ENCODE data around the gene KRTAP10-4.
"Not testable (repeated sequence)": the region's sequence is repeated elsewhere in the genome, so short reads cannot be mapped to it uniquely, and the experiment has no call there.

The KRTAP10-4 gene

DNA sequence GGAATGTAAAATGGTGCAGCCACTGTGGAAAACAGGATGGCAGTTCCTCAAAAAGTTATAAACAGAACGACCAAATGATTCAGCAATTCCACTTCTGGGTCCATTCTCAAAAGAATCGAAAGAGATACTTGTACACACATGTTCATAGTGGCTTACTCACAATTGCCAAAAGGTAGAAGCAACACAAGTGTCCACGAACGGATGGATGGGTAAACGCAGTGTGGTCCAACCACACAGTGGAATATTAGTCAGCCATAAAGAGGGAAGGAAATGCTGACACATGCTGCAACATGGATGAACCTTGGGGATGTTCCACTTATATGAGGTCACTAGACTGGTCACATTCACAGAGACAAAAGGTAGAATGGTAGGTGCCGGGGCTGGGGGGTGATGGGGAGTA, 38.8 kb upstream of the KRTAP10-4 start:
- DNase-seq (ENCODE audit: low spot score), result no peak

DNA sequence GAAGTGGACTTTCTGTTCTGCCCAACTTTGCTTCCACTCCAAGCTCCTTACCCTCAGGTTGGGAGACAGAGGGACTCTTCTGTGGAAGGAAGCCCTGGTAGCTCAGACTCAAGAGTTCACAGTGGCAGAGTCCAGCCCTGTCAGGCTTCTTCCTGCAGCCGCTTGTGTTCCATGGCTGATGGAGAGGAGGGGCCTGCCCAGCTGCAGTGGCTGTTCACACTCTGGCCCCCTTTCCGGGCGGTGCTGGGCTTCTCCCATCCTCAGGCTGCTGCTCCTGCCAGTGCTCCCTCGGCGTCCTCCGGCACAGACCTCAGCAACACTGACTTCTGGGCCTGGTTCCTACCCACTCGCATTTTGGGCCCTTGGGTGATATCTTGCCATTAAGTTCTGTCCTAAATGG, 37.6 kb upstream of the KRTAP10-4 start:
- no peak for DNase-seq (ENCODE audit: low spot score)

DNA sequence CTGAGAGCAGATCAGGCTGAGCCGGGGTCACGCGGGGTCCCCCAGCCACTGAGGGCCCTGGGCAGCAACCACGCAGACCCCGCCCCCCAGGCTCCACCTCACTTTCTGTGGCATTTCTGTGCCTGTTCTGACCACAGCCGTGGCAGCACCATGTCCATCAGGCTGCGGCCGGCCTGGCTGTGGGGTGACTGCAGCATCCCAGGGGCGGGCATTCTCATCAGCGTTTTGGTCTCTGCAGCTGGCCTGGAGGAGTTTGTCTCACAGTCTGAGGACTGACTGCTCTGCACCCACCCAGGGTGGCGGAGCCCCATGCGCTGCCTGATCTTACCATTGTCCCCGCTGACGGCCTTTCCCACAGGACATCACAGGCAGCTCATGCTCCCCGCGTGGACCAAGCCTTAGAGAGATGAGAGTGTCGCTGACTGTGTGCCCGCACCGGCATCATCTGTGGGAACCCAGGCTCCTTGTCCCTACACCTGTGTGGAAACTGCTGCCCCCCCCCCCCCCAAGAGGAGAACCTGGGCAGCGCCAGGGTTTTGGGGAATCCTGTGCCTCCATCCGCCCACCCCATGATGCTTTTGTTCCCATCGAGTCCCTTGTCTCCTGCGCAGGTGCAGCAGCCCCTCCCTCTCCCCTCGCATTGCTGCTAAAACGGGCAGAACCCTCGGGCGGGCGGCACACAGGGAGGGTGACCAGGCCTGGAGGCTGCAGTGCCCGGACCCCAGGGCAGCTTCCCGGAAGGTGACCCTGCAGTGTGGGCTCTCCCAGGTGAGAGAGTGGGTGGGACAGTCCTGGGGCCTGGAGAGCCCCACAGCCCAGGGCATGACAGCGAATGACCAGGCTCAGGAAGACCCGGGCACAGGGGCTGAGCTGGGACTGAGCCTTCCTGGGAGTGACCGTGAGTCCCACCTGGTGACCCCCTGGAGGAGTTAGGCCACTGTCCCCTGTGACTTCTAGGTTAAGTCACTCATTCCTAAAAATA, 35.3 kb upstream of the KRTAP10-4 start:
- no peak for DNase-seq (ENCODE audit: low spot score)

DNA sequence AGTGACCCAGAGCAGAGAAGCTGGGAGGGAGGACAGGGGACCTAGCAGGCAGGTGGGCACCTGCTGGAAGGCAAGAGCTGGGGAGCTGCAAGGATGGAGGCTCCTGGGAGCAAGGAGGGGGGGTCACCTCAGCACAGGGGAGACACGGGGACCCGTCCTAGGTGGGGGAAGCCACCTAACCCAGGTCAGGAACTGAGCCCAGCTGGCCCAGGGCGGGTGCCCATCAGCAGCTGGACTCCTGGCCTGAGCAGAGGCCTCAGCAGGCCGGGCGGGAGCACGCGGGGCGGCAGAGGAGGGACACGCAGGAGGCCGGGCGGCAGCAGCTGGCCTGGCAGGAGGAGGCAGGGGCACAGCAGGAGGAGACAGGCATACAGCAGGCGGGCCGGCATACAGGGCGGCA, 34.5 kb upstream of the KRTAP10-4 start:
- no peak for DNase-seq (ENCODE audit: low spot score)

DNA sequence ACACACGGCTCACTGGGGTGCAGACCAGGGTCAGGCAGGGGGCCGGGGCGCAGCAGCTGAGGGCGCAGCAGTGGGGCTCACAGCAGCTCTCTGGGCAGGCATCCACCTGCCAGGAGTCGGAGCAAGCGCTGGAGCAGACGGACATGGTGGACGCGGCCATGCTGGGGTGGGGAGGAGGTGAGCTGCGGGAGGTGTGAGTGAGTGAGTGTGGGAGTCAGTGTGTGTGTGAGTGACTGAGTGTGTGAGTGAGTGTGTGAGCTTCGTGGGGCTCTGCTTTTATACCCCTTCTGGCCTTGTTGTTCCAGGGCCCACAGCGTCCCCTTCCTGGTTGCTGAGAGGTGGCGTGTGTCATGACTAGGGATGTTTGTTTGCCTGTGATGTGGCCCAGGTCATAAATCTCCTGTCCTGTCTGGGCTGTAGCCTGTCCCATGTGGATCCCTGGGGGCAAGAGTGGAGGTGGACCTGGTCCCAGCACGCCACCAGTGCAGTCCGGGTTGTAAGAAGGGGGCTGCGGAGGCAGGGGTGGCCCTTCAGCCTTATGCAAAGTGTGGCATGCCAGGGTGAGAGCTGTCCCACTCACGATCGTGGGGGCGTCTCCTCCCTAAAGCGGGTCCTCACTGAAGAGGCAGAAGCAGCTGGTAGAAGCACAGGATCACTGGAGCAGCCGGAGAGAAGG, 33.4 kb upstream of the KRTAP10-4 start, which contains the start of gene KRTAP10-1:
KRTAP10-1 (minus strand) TSS at position 205 of the 676 bp plus-strand sequence; CDS start at position 160, 45 bp downstream.
- DNase-seq (ENCODE audit: low spot score), result no peak

DNA sequence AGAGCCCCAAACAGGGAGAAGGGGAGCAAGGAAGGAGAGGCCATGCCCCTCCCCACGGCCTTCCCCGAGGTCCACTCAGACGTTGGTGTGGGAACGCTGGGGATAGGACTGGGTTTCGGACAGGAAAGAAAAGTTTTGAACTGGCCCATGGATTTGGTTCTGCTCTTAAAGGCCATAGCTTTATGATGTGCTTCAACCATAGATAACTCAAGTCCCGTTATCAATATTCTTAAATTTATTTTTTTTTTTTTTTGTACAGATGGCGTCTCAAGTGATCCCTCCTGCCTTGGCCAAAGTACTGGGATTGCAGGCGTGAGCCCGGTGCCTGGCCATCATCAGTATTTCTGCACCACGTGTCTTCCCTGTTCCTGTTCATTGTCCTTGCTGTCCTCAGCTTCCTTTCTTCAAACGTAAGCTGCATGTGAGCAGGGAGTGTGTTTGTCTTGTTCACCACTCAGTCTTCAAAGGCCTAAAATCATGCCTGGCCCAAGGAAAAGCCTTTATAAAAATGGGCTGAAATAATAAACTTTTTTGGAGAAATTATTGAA, 32.7 kb upstream of the KRTAP10-4 start:
- no peak for DNase-seq (ENCODE audit: low spot score)

DNA sequence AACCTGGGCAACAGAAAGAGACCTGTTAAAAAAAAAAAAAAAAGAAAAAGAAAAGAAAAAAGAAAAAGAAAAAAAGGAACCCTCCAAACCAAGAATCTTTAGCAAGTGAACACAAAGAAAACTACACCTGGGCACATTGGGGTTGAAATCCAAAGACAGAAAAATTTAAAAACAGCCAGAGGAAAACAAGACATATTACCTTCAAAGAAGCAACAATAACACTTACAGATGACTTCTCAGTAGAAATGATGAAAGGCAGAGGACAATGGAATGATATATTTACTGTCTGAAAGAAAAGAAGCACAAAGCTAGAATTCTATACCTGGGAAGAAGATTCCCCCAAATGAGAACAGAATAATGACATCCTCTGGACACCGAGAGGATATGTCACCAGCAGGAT, 30.8 kb upstream of the KRTAP10-4 start:
- DNase-seq (ENCODE audit: low spot score), result no peak

DNA sequence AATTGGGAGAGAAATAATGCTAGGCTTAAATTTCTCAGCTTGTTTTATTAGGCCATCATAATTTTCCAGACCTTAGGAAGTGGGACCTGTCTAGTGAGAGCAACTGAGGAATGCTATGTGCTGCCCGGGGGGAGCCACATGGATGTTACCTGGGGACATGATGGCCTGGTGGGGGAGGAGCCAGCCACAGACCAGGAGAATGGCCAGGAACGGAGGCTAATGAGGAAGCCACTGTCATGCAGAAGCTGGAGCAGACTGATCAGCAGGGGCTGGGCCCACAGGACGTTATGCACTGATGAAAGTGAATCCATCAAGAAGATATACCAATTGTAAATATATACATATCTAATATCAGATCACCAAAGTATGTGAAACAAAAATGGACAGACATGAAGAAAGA, 29.0 kb upstream of the KRTAP10-4 start:
- DNase-seq (ENCODE audit: low spot score), result no peak

DNA sequence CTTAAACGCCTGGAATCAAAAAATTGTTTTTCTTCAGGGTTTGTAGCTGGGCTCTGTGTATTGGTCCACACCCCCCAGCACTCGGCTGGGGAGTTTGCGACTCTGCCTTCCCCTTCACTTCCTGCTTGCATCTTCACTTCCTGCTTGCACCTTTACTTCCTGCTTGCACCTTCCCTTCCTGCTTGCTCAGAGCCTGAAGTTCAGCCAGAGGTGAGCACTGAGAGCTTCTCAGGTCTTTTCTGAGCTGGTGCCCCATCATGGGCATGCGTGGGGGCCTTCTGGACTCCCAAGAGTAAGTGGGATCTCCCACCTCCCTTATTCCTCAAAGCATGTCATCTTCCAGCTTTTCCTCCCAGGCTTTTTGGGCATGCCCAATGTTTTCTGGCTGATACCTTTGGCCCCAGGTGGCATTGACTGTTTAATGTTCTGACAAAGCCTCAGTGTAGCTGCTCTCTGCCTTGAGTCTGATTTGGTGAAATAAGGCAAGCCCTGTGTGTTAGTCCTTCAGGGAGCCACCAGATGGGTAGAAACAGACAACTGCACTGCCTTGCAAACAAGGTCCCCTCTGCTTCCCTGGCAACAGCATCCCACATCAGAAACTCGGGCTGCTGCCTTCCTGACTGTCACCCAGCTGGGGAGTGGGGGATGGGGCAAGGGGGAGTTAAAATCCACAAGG, 25.7 kb upstream of the KRTAP10-4 start:
- DNase-seq (ENCODE audit: low spot score), result no peak

DNA sequence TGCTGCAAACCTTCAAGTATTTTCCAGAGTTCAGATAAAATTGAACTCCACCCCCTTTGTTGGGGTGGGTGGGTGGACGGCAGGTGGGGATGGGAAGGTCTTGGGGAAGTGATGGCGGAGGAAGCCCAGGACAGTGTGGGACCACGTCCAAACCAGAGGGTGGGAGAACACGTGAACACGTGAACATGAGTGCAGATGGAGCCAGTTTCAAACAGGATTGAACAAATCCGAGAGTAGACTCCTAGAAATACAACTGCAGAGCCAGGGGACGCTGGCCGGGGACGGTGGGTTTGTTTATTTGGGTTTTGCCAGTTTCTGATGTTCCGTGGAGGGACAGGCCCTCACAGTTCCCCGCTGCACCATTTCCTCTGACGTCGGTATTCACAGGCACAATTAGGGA, 25.1 kb upstream of the KRTAP10-4 start:
- DNase-seq (ENCODE audit: low spot score), result no peak

DNA sequence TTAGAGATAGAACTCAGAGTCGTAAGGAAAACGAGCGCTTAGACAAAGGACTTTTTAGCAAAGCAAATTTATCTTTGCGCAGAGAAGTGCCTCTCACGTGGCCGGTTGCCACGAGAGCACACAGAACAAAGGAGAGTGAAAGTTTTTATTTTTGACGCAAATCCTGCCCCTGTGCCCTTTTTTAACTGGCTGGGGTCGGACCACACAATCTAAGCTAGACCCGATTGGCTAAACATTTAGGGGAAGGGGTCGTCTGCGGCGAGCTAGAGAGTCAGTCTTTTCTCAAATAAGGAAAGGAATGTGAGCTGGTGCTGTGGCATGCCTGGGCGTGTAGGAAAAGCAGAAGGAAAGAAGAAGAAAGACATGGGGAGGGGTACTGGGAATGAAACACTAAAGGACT, 24.6 kb upstream of the KRTAP10-4 start:
- DNase-seq (ENCODE audit: low spot score), result no peak

DNA sequence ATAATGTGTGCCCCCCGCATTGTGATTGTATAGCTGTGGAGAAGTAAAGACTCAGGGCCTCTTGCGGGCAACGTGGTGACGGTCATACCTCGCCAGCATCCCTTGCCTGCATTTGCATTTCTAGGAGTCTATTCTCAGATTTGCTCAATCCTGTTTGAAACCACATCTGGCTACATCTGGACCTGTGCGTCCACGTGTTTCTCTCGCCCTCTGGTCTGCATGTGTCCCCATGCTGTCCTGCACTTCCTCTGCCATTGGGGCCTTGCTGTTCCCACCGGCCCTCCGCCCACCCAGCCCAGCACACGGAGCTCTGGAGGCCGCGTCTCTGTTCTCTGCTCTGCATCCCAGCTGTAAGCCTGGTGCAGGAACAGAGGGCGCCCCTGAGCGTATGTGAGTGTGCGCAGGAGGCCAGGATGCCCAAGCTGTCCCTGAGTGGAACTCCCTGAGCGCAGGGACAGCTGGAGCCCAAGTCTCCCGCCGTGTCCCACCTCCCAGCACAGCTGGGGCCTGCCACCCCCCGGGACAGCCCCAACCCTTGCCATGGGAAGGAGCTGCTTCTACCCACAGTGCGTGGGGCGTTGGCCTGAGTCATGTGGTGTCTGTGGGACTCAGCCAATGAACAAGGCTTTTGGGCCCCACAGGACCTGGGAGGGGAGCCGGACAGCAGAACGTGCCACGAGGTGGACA, 23.9 kb upstream of the KRTAP10-4 start:
- no peak for DNase-seq (ENCODE audit: low spot score)

DNA sequence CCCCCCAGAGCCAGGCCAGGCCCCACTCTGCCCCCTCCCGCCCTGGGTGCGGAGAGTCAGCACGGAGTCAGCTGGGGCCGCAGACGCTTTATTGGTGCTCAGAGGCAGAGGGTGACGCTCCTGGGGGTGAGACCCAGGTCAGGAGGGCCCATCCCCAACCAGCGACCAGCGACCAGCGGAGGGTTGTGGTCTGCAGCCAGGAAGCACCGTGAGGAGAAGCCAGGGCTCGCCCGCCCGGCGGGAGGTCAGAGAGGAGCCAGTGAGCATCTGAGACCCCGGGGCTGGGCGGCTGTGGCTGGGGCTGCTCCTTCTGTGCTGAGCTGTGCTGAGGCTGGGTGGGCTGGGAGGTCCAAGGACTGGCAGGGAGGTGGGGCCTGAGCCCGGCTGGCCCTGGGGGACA, 23.2 kb upstream of the KRTAP10-4 start:
- DNase-seq (ENCODE audit: low spot score), result not testable (repeated sequence)

DNA sequence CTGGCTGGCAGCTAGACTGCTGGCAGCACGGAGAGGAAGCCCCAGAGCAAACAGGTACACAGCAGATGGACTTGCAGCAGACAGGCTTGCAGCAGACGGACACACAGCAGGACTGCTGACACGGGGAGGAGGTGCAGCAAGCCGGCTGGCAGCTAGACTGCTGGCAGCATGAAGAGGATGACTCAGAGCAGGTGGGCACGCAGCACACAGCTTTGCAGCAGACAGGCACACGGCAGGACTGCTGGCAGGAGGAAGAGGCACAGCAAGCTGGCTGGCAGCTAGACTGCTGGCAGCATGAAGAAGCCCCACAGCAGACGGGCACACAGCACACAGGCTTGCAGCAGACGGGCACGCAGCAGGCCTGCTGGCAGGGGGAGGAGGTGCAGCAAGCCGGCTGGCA, 22.7 kb upstream of the KRTAP10-4 start:
- DNase-seq (ENCODE audit: low spot score), result no peak

DNA sequence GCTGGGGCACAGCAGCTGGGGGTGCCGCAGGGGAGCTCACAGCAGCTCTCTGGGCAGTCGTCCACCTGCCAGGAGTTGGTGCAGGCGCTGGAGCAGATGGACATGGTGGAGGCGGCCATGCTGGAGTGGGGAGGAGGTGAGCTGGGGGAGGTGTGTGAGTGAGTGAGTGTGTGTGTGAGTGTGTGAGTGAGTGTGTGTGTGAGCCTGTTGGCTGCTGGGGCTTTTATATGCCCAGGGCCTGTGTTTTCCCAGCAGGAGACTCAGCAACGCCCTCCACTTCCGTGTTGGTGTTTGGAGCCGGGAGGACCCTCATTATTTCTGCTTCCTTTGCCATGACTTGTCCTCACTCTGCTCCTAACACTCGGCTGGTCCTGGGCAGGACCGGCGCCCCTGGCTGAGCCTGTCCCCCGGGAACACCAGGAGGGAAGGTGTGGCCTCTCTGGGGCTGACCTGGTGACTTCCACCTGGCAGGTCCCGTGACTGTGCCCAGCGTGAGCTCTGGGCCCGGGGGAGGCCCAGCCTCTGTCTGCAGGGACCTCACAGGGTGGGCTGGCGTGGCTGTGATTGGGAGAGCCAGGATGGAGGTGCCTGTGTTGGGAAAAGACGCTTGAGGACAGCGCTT, 22.1 kb upstream of the KRTAP10-4 start, which contains the start of gene KRTAP10-2:
KRTAP10-2 (minus strand) TSS at position 166 of the 622 bp plus-strand sequence; CDS start at position 119, 47 bp downstream.
- no peak for DNase-seq (ENCODE audit: low spot score)

DNA sequence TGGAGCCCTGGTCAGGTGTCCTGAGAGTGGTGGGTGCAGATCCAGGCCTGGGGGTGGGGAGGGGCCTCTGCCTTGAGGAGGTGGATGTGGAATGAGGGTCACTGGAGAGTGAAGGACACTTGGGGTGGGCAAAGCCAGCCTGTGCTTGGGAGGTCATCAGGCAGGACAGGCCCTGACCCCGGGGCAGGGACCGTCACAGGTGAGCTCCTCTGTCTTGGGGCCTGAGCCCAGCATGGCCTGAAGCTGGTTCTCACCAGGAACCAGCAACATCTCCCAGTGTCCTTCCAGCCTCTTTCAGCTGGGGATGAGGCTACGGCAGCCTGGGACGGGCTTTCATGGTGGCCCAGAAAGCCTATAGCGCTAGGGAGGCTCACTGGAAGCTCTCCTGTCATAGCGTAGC, 21.4 kb upstream of the KRTAP10-4 start:
- DNase-seq (ENCODE audit: low spot score), result no peak

DNA sequence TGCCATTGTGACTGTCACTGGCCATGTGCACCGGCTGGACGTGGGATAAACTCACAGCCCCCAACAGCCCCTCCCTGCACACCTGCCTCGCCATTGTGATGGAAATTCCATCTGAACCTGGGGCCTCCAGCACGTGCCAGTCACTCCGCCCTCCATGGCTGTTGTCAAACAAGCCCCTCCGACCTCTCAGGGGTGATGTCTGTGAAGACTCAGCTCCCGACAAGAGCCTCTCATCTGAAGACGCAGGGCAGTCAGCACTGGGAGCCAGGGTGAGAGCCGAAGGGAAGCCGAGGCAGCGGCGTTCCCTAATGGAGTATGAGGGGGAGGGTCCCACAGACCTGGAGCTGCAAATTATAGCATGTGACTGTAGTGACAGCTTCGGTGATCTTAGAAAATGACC, 20.8 kb upstream of the KRTAP10-4 start:
- DNase-seq (ENCODE audit: low spot score), result no peak

DNA sequence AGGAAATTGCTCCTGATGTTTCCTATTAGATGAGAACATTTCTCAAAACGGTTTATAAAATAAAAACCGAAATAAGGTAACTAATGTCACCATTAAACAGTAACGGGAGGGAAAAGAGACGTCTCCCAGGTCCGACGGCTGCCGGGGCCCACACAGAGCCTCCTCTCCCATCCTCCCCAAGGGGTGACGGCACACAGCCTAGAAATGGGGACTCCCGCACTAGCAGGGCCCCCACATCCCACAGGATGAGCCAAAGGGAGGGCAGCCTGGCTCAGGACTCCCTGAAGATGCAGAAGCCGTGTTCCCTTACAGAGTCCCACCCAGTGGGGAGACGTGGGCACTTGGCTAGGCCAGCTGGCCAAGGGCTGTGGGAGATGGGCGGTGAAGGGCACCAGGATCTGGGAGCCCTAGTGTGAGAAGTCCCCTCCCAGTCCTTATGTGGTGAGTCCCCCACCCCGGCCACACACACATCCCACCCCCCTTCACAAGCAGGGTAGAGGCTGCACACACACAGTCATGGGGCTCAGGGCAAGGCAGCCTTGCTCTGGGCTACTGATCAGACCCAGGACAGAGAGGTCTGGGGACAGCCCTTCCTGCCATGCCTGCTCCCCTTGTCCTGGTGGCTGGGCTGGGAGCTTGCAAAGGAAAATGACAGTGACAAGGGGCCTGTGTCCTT, 18.2 kb upstream of the KRTAP10-4 start:
- no peak for DNase-seq (ENCODE audit: low spot score)

DNA sequence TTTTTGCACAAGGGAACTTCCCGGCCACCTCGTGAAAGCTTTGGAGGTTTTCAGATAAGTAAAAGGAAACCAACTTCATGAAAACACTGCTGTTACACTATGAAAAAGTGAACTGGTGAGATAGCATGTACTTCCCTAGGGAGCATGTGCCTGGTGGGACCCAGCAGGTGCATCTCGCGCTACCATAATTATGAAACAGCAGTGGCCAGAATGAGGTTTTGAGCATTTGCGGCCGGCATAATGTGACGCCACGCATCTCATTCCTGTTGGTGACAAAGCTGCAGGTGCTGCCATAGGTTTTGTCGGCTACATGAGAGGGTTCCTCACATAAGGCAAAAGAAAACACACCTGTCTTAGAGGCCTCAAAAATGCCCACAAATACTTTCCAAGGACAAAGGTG, 16.6 kb upstream of the KRTAP10-4 start:
- DNase-seq (ENCODE audit: low spot score), result no peak

DNA sequence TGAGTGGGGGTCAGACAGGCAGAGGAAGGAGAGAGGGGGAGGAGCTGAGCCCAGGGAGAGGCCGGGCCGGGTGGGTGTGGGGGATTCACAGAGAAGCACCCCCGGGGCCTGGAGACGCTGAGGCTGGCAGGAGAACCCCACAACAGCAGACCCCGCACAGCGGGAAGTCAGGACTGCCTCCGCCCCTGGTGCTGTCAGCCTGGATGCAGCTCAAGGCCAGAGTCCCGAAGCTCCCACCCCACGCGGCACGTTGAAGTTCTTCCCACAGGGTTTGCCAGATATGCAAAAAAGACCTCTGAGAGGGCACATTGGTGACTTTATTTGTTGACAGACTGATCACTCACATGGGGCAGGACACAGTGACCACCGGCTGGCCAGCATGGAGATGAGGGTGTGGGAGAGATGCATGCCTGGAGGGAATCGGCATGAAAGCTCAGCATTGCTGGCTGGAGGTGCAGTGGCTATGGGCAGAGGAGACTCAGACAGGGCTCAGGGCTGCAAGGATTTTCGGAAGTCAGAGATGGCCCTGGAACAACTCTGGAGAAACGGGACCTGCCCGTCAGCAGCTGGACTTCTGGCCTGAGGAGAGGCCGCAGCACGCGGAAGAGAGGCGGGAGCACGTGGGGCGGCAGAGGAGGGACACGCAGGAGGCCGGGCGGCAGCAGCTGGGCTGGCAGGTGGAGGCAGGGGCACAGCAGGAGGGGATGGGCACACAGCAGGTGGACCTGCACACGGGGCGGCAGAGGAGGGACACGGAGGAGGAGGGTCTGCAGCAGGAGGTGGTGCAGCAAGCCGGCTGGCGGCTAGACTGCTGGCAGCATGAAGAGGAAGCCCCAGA, 15.8 kb upstream of the KRTAP10-4 start:
- no peak for DNase-seq (ENCODE audit: low spot score)
